ENCODE measurements around the gene ANKDD1B.

The ANKDD1B gene

GRCh38 chr5:75639535-75640311, 28.5 kb downstream of the ANKDD1B start:
- Histone ChIP-seq H3K36me3 (ENCODE audit: control insufficient read depth, insufficient read depth, low read length) (no peaks in the 10 kb centered on the region), H3K4me3 (replicated peaks; ENCODE audit: low read depth, low read length) (no peak overlapping the region), H3K27me3 (replicated peaks; ENCODE audit: control insufficient read depth, insufficient read depth, low read length) (no peaks in the 10 kb centered on the region)
- TF ChIP-seq CTCF (IDR thresholded peaks at IDR 0.05; ENCODE audit: insufficient read depth, low read length, poor library complexity, severe bottlenecking), result no peak
- DNase-seq (ENCODE audit: extremely low read depth, insufficient read length), result no peak

- H3K36me3 ChIP-seq (ENCODE audit: control insufficient read depth, insufficient read depth, low read length), result no peaks in the 10 kb centered on the region
- TF ChIP-seq CTCF (IDR thresholded peaks at IDR 0.05; ENCODE audit: insufficient read depth, low read length, poor library complexity, severe bottlenecking), result no peak
- no peaks in the 10 kb centered on the region for H3K27me3 ChIP-seq (replicated peaks; ENCODE audit: control insufficient read depth, insufficient read depth, low read length)
- H3K4me3 ChIP-seq (replicated peaks; ENCODE audit: low read depth, low read length), result no peak overlapping the region
- no peak for DNase-seq (ENCODE audit: extremely low read depth, insufficient read length)
Measured at GRCh38 chr5:75640395-75640794, 29.1 kb downstream of the ANKDD1B start.

- H3K27me3 ChIP-seq (replicated peaks; ENCODE audit: control insufficient read depth, insufficient read depth, low read length), result no peaks in the 10 kb centered on the region
- no peak overlapping the region for H3K4me3 ChIP-seq (replicated peaks; ENCODE audit: low read depth, low read length)
- DNase-seq (ENCODE audit: extremely low read depth, insufficient read length), result no peak
- no peaks in the 10 kb centered on the region for H3K36me3 ChIP-seq (ENCODE audit: control insufficient read depth, insufficient read depth, low read length)
- no peak for TF ChIP-seq CTCF (IDR thresholded peaks at IDR 0.05; ENCODE audit: insufficient read depth, low read length, poor library complexity, severe bottlenecking)
Measured at GRCh38 chr5:75640826-75641225, 29.6 kb downstream of the ANKDD1B start.

- peak; percentile 35 for DNase-seq (ENCODE audit: extremely low read depth, insufficient read length)
- H3K27me3 ChIP-seq (replicated peaks; ENCODE audit: control insufficient read depth, insufficient read depth, low read length), result no peaks in the 10 kb centered on the region
- TF ChIP-seq CTCF (IDR thresholded peaks at IDR 0.05; ENCODE audit: insufficient read depth, low read length, poor library complexity, severe bottlenecking), result no peak
- H3K36me3 ChIP-seq (ENCODE audit: control insufficient read depth, insufficient read depth, low read length), result no peaks in the 10 kb centered on the region
- no peak overlapping the region for H3K4me3 ChIP-seq (replicated peaks; ENCODE audit: low read depth, low read length)
Measured at GRCh38 chr5:75648712-75649111, 37.5 kb downstream of the ANKDD1B start.

GRCh38 chr5:75651575-75652238, 40.5 kb downstream of the ANKDD1B start:
- Histone ChIP-seq H3K4me3 (replicated peaks; ENCODE audit: low read depth, low read length) (no peak overlapping the region), H3K36me3 (ENCODE audit: control insufficient read depth, insufficient read depth, low read length) (no peaks in the 10 kb centered on the region), H3K27me3 (replicated peaks; ENCODE audit: control insufficient read depth, insufficient read depth, low read length) (no peaks in the 10 kb centered on the region)
- no peak for DNase-seq (ENCODE audit: extremely low read depth, insufficient read length)
- no peak for TF ChIP-seq CTCF (IDR thresholded peaks at IDR 0.05; ENCODE audit: insufficient read depth, low read length, poor library complexity, severe bottlenecking)
